CD4-positive, alpha-beta T cell (primary cell): Measurements from ENCODE around the gene CRABP1. TPM values are rescaled to one million over a fixed set of nuclear protein-coding genes. Genes with fewer than 3 reads are reported as not detected.

Source experiments
- ATAC-seq: fragments of 200-7000 bp; cut with Tn5 transposase; one replicate; pipeline ENCODE4 v1.10.0; 2022; ENCODE audit warnings: mild to moderate bottlenecking; ENCODE audit not compliant: poor library complexity
- CTCF ChIA-PET: fragments of 350-600 bp; sonication (Branson Sonifier 250); formaldehyde crosslinking; loops from one replicate; lab custom pipeline; 2021; ENCODE audit warnings: antibody characterized with exemption, inconsistent platforms; lab: Charles Lee
- POLR2A ChIA-PET: fragments of 350-600 bp; sonication (Branson Sonifier 250); formaldehyde crosslinking; loops from one replicate; lab custom pipeline; 2021; ENCODE audit warnings: antibody characterized with exemption, inconsistent platforms; lab: Charles Lee
- DNase-seq, 14 experiments: peaks; one replicate each; pipeline ENCODE4 v3.0.0-alpha.2; 2013 to 2020; ENCODE audit warnings: mixed read lengths in 2 of 14
- H3K27ac ChIP-seq, 2 donors: one replicate each; pipeline versions ENCODE4 v1.5.1 to v1.7.0; 2013; ENCODE audit warnings: low read length in 2 of 2, low read depth in 1 of 2, mild to moderate bottlenecking in 1 of 2
- H3K27me3 ChIP-seq, 2 experiments: 1 replicate in 1 of 2; 2 replicates in 1 of 2; pipeline versions ENCODE4 v1.6.1 to v1.7.0; 2013; ENCODE audit warnings: low read length in 2 of 2, control low read depth in 1 of 2, mild to moderate bottlenecking in 1 of 2, moderate library complexity in 1 of 2; ENCODE audit not compliant: insufficient read depth in 2 of 2, control insufficient read depth in 1 of 2
- H3K36me3 ChIP-seq: one replicate; pipeline ENCODE4 v1.6.1; 2013; ENCODE audit warnings: low read length, control low read depth; ENCODE audit not compliant: insufficient read depth
- H3K4me1 ChIP-seq: one replicate; pipeline ENCODE4 v1.6.1; 2013; ENCODE audit warnings: low read length, control low read depth; ENCODE audit not compliant: insufficient read depth
- H3K4me3 ChIP-seq: one replicate; pipeline ENCODE4 v1.5.1; 2013; ENCODE audit warnings: mild to moderate bottlenecking, low read length, moderate library complexity
- H3K9me3 ChIP-seq, 2 experiments: 1 replicate in 1 of 2; 2 replicates in 1 of 2; pipeline versions ENCODE4 v1.6.1 to v1.7.0; 2013; ENCODE audit warnings: low read length in 2 of 2, mild to moderate bottlenecking in 2 of 2, control low read depth in 1 of 2, moderate library complexity in 1 of 2; ENCODE audit not compliant: control insufficient read depth in 1 of 2, insufficient read depth in 1 of 2
- H3K27ac Mint-ChIP-seq: one replicate; pipeline ENCODE4 v1.8.0; 2020; ENCODE audit warnings: mixed read lengths
- H3K27me3 Mint-ChIP-seq: one replicate; pipeline ENCODE4 v1.8.0; 2021; ENCODE audit warnings: mixed read lengths
- H3K36me3 Mint-ChIP-seq: one replicate; pipeline ENCODE4 v1.8.0; 2021; ENCODE audit warnings: low read depth, mixed read lengths
- H3K4me1 Mint-ChIP-seq: one replicate; pipeline ENCODE4 v1.8.0; 2021; ENCODE audit warnings: low read depth, mixed read lengths
- H3K4me3 Mint-ChIP-seq: one replicate; pipeline ENCODE4 v1.8.0; 2020; ENCODE audit warnings: mild to moderate bottlenecking, mixed read lengths
- H3K9me3 Mint-ChIP-seq: one replicate; pipeline ENCODE4 v1.8.0; 2020; ENCODE audit warnings: mixed read lengths
- CTCF ChIP-seq: fragments of 200-600 bp; IDR thresholded peaks from one replicate; pipeline ENCODE4 v1.8.0; 2022; ENCODE audit warnings: antibody characterized with exemption, mild to moderate bottlenecking
- intact Hi-C, 2 experiments: fragments of 100-400 bp; cut with DNase I in 1 of 2; cut with micrococcal nuclease in 1 of 2; formaldehyde crosslinking; loops; one replicate each; pipeline versions ENCODE4 v1.15.1 to v1.9.0; 2023 to 2025; cut with DNase I, micrococcal nuclease
- total RNA-seq, 174 experiments: library from RNA in 2 of 174; stranded (reverse) in 2 of 174; gene quantifications; one replicate each; pipeline ENCODE4 v1.2.3 and lab custom pipeline; 2021 to 2026

Gene CRABP1
- total RNA-seq, 2 experiments from 2014 or later, result not detected

DNA sequence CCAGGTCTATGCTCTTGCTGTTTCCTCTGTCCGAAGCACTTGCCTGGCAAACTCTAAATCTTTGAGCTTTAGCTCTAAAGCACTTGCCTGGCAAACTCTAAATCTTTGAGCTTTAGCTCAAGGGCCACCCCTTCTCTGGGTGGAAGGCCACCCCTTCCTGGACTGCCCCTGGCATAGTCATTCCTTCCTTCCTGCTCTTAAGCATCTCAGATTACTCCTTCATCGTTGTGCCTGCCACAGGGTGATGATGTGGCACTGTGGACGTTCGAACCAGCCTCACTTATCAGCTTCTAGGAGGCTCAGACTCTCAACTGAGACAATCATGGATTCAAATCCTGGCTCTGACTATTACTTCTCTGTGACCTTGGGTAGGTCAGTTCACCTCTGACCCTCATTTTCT lies 10.5 kb upstream of the CRABP1 start:
- no peaks in the 10 kb centered on the region for H3K36me3 Mint-ChIP-seq
- H3K27ac Mint-ChIP-seq, result no peak overlapping the region
- H3K9me3 ChIP-seq, result no peaks in the 10 kb centered on the region
- no peaks in the 10 kb centered on the region for H3K36me3 ChIP-seq
- TF ChIP-seq CTCF, result no peak
- ChIA-PET CTCF (no interaction called here), POLR2A (no interaction called here)
- ATAC-seq (no peak), DNase-seq (no peak)
- H3K27me3 Mint-ChIP-seq, result peaks cover 9% of the 10 kb centered on the region
- H3K27ac ChIP-seq, result no peak overlapping the region
- no peaks in the 10 kb centered on the region for H3K27me3 ChIP-seq
- no peaks in the 10 kb centered on the region for H3K9me3 Mint-ChIP-seq
- no peaks in the 10 kb centered on the region for H3K4me1 Mint-ChIP-seq
- intact Hi-C loops, result no loop called here
- H3K4me3 Mint-ChIP-seq, result no peak overlapping the region
- no peaks in the 10 kb centered on the region for H3K4me1 ChIP-seq
- H3K4me3 ChIP-seq, result no peak overlapping the region

GRCh38 chr15:78334845-78335244 lies 5.3 kb upstream of the CRABP1 start:
- Mint-ChIP-seq H3K27me3 (peaks cover 33% of the 10 kb centered on the region), H3K27ac (no peak overlapping the region), H3K4me3 (no peak overlapping the region), H3K4me1 (peaks cover 4% of the 10 kb centered on the region), H3K36me3 (no peaks in the 10 kb centered on the region), H3K9me3 (no peaks in the 10 kb centered on the region)
- TF ChIP-seq CTCF, result no peak
- ATAC-seq, result no peak
- Histone ChIP-seq H3K4me1 (no peaks in the 10 kb centered on the region), H3K27me3 (peaks cover 15 to 25% of the 10 kb centered on the region in 2 experiments), H3K4me3 (no peak overlapping the region), H3K27ac (no peak overlapping the region), H3K36me3 (no peaks in the 10 kb centered on the region), H3K9me3 (peaks cover 0 to 9% of the 10 kb centered on the region in 2 experiments)
- DNase-seq, result no peak
- intact Hi-C loops, result no loop called here
- ChIA-PET CTCF (no interaction called here), POLR2A (no interaction called here)

DNA sequence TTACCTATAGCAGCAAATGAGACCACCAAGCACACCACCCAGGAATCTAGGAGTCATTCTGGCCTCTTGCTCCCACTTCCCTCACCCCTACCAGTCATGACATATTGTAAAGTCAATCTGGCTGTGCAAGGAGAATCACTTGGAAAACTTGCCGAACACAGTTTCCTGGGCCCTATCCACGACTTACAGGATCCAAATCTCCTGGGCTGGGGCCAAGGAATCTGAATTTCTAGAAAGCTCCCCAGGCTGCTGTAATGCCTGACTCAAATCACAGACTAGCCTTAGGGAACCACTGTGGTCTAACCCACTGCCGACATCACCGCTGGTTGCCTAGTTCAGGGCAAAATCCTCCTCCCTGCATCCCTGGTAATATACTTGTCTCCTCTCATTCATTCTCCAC lies 4.2 kb upstream of the CRABP1 start:
- ChIA-PET POLR2A (no interaction called here), CTCF (no interaction called here)
- Mint-ChIP-seq H3K36me3 (no peaks in the 10 kb centered on the region), H3K27ac (no peak overlapping the region), H3K4me3 (no peak overlapping the region), H3K4me1 (peaks cover 4% of the 10 kb centered on the region), H3K27me3 (peaks cover 40% of the 10 kb centered on the region), H3K9me3 (no peaks in the 10 kb centered on the region)
- TF ChIP-seq CTCF, result no peak
- Histone ChIP-seq H3K36me3 (no peaks in the 10 kb centered on the region), H3K4me1 (peaks cover 7% of the 10 kb centered on the region), H3K4me3 (no peak overlapping the region), H3K9me3 (peaks cover 0 to 11% of the 10 kb centered on the region in 2 experiments), H3K27me3 (peaks cover 24 to 37% of the 10 kb centered on the region in 2 experiments), H3K27ac (no peak overlapping the region)
- ATAC-seq, result no peak
- intact Hi-C loops, result no loop called here
- no peak for DNase-seq
